ENCODE results near the gene C1QTNF6.

- TF ChIP-seq POLR2A (IDR thresholded peaks at IDR 0.05; ENCODE audit: low read depth, low read length) (no peak), CTCF (conservative IDR thresholded peaks at IDR 0.05; ENCODE audit: low read depth, low read length) (no peak), CEBPB (IDR thresholded peaks at IDR 0.05; ENCODE audit: low read depth, low read length) (no peak), SMC3 (IDR thresholded peaks at IDR 0.05; ENCODE audit: low read depth, low read length) (no peak), BHLHE40 (IDR thresholded peaks at IDR 0.05; ENCODE audit: low read depth, low read length) (no peak)
Observed at GRCh38 chr22:37137903-37138665, 50.0 kb downstream of the C1QTNF6 start.
